Astrocyte of the hippocampus (primary cell): ENCODE measurements around the gene DIPK1A.
A peak's percentile ranks its signal among the peaks of the same experiment; 100 is the strongest.
"Not testable (repeated sequence)": the region's sequence is repeated elsewhere in the genome, so short reads cannot be mapped to it uniquely, and the experiment has no call there.

Experiments used
- DNase-seq: peaks from one replicate; pipeline ENCODE4 v3.0.0; 2011; ENCODE audit warnings: low read depth, low spot score

DIPK1A gene

DNA sequence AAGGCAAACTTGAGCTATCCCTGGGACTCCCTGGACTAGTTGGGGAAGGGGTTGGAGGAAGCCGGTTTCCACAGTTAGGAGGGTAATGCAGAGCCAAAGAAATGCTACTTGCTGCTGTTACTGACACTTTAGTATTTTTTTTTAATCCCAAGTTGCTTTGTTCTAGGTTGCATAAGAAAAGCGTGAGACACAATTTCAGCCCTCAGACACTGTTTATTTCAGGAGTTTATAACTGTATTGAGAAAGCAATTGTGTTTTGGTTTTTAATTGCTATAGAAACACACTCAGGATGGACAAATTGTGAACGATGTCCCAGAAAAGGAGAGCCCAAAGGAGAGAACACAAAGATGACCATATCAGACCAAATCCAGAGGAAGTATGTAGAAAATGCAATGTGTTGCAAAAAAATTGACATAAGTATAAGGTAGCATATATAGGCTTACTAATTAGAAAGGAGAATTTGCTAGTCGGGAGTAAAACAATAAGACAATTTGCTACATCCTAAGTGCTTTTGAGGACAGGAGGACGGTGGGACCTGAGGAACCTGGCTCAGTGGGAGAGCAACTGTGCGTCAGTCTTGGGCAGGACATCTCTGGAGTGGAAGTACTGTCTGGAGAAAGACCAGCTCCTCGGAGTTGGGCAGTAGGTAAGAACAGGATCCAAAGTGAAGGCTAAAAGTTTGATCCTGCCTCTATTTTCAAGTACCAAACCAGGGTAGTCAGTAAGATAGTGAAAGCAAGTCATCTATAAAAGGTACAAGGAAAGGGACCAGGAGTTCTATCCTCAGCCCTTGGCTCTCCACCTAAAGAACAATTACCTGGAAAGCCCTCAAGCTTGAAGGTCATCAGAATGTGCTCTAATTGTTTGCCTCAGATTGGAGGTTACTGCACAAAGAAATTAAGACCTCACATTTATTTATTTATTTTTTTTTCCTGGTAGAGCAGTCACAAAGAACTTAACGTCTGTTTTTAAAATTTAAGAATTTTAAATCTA, 39.9 kb downstream of the DIPK1A start:
- no peak for DNase-seq

DNA sequence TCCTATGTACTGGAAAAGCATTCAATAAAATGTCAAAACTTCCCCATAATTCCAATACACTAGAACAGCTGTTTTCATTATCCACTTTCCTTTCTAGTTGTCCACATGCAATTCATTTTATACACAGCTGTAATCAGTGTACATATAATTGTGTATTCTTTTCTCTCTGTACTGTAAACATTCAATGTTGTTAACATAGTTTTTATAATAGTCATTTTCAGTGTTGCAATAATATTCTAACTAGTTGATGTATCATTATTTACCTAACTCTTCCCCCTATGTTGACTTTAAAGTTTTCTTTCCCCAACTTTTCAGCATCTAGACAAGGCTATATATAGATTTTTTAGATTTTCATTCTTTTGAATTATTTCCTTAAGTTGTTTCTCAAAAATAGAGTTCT, 44.4 kb downstream of the DIPK1A start:
- no peak for DNase-seq

DNA sequence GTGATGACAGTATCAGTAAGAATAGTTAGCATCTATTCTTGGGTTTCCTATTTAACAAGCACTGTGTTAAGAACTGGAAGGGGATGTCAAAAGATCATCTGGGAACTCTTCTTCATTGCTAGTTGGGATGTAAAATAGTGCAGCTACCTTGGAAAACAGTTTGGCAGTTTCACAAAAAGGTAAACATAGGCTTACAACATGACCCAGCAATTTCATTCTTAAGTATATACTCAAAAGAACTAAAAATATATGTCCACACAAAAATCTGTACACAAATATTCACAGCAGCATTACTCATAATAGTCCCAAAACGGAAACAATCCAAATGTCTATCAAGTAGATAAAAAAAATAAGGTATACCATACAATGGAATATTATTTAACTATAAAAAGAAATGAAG, 45.7 kb downstream of the DIPK1A start:
- DNase-seq: no peak

DNA sequence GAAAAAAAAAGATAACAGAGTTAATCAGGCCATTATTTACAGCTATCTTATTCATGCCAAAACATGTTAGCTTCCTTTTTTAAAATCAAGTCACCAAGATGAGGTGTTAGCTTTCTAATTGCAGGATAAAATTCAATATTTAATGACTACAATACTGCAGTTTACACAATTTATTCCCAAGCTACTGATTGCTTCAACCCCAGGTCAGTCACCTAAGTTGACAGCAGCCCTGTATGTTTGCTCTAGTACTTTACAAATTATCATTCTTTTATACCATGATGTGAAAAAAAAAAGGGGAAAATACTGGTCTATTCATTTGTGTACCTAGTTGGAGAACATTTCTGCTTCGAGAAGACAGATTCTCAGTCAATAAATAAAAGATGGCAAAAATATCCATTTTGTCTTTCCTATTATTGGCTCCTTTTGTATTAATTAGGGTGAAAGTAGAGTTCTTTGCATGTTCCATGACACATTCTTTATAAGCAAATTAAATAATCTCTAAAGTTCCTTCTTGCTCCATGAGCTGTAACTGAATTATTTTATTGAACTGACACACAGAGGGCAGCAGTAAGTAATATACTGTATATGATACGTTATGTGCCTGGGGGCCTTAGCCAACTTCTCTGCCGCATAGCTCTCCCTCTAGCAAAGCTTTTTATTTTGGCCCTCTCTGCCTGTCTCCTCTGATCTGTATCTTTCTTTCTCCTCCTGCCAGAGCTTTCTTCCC, 48.0 kb downstream of the DIPK1A start:
- DNase-seq: no peak

DNA sequence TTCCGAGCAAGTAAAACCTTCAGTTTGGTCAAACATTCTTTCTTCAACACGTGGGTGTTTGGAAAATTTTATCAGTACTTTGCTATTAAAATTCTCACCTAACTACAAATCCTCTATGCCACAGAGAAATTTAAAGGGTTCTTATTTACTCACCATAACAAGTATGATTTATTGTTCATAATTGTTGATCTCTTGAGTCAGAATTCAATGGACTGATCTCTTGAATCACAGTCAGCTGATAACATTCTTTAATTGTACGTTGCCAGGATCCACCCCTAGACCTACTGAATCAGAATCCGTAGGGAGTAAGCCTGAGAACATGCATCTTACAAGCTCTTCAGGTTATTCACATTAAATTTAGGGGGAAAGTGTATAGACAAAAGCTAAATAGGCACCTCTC, 51.2 kb downstream of the DIPK1A start:
- DNase-seq: no peak

DNA sequence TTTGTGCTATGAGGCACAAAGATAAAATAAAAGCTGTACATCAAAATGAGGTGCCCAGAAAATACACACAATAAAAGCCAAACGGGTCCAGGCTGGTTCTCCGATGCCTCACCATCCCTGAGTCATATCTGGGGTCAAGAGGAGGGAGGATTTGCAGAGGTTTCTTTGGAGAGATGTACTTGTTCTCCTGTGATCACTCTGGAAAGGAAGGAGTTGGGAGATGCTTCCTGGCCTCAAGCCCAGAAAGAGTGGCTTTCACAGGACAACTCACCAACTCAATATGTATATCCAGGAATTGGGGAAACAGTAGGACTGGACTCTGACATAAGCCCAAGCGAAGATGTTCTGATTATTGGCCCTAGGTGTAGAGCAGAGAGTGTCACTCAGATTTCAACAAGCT, 51.9 kb downstream of the DIPK1A start:
- peak; percentile 68 for DNase-seq

DNA sequence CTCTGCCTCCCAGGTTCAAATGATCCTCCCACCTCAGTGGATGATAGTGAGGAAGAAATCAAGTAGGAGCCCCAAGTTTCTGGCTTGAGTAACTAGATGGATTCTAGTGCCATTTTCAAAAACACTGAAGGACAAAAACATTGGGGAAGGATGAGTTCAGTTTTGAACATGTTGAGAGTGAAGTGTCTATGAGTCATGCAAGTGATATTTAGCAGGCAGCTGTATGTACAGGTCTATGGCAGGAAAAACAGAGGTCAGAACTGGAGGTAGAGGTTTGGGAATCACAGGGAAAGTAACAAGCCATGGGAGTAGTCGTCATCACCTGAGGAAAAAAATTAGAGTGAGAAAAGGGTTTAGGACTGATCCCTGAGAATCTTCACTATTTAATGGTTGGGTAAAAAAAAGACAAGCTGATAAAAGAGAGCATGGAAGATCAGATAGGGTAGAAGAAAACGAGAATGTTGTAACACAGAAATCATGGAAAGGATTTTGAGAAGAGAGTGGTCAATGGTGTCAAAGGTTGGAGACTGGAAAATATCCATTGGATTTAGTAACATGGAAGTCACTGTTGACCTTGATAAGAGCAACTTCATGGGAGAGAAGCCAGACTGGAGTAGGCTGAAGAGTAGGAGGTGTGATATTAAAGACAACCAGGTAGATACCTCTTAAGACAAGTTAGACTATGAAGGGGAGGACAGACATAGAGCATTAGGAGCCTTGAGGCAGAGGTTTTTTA, 53.1 kb downstream of the DIPK1A start:
- peak; percentile 8 for DNase-seq

DNA sequence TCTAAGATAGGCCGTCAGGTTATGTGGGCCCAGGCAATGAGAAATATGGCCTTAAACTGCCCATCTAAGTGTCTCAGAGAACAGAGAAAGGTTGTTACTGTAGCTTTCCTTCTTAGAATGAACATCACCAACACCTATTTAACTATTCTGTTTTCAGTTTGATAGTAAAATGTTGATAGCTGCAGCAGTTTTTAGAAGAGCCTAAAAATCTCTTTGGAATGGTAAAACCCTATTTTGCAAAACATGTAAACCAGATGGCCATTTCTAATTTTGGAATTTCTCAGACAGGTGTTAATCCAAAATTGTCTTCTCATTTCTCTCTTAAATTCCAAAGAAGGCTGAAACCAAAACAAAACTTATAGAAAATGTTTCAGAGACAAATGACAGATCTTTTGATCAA, 57.5 kb downstream of the DIPK1A start:
- no peak for DNase-seq

DNA sequence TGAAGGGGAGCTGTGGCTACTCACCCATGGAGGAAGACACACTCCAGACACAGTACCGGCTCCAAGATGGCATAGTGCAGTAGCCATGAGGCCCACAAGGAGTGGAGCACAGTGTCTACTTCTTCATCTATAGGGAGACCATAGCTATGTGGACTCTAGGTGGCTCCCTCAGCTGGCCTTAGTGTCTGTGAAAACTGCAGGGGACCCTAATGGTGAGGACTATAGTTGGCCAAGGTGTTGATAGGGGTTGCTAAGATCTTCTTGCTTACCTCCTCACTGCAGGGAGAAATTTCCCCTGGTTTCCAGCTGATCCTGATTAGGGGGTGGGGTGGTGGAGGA, 58.9 kb downstream of the DIPK1A start:
- DNase-seq: no peak

DNA sequence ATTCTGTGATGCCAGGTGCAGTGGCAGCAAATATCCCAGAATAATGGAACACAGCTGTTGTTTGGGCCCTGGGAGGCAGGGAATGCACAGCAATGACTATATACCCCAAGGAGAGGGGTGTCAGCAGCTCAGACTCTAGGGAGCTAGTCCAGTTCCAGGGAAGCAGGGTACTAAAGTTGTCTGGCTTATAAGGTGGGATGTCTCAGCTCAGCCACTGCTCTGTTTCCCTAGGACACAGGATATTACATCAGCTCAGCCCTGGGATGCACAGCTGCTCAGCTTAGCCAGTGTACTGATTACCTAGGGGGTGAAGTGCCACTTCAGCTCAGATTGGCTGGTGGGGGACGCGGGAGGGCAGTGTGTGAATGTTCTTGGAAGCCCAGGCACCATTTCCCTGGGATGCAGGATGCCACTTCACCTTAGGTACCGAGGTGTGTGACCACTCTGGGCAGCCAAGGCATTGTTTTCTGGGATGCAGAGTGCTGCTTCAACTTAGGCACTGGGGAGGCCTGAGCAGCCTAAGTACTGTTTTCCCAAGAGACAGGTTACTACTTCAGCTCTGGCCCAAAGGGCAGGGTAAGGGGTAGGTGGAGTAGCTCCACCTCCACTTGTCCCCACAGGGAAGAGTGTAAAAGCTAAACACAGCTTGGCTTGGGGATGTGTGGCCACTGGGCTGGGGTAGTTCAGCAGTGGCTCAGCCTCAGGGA, 59.4 kb downstream of the DIPK1A start:
- DNase-seq: no peak

DNA sequence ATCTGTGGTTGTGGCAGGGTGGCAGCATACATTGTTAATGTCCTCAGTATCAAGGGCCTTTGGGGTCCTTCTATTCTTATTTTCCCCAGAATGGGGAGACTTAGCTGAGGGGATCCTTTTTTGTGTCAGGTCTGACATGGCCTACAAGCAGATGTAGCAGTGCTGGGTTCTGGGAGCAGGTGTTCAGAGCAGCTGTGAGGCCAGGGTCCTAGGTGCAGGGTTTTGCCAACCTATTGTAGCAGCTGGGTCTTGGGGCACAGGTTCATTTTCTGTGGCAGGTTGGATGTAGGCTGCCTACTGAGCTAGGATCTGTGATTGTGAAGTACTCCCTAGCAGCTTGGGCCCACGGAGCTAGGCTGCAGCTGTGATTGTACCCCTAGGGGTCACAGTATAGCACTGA, 60.1 kb downstream of the DIPK1A start:
- no peak for DNase-seq

DNA sequence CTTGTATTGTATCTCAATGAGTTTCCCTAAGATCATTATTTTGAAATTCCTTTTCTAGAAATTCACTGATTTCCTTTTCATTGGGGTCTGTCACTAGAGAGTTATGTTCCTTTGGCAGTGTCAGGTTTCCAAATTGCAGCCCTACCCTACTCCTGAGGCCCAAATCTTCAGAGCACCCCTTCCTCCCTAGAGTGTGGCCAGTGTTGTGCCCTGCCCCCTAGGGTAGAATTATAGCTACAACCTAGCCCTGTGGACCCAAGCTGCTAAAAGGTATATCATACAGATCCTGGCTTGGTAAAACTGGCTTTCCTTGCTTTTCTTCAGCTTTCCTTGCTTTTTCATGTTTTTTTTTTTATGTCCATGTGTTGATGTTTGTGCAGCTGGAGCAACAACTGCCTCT, 60.7 kb downstream of the DIPK1A start:
- DNase-seq: no peak

DNA sequence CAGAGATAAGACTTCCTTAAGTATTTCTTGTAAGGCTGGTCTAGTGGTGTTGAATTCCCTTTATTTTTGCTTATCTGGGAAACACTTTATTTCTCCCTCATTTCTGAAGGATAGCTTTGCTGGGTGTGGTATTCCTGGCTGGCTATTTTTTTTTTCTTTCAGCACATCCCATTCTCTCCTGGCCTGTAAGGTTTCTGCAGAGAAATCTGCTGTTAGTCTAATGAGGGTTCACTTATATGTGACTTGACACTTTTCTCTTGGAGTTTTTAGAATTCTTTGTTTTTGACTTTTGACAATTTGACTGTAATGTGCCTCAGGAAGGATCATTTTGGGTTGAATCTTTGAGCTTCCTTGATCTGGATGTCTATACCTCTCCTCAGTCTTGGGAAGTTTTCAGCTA, 61.5 kb downstream of the DIPK1A start:
- DNase-seq: no peak

DNA sequence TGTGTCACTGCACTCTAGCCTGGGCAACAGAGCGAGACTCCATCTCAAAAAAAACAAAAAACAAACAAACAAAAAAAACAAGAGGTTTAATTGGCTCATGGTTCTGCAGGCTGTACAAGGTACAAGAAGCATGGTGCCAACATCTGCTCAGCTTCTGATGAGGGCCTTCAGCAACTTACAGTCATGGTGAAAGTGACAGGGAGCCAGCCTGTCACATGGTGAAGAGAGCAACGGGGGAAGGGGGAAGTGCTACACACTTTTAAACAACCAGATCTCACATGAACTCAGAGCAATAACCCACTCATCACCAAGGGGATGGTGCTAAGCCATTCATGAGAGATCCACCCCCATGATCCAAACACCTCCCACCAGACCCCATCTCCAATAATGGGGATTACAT, 63.2 kb downstream of the DIPK1A start:
- DNase-seq: not testable (repeated sequence)

DNA sequence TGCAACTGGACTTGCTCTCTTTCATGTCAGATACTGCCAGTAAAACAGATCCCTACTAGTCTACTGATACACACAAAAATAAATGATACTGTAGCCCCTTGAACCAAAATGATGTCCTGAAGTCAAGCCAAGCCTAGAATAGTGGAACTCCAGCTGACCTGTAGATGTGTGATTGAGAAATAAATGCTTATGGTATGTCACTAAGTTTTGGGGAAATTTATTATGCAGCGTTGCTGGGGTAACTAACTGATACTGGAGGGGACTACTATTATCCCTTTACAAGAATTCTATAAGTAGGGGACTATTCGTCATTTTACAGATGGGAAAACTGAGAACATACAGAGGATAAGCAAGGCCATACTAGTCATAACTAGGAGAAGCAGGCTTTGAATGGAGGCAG, 73.8 kb downstream of the DIPK1A start:
- DNase-seq: no peak

DNA sequence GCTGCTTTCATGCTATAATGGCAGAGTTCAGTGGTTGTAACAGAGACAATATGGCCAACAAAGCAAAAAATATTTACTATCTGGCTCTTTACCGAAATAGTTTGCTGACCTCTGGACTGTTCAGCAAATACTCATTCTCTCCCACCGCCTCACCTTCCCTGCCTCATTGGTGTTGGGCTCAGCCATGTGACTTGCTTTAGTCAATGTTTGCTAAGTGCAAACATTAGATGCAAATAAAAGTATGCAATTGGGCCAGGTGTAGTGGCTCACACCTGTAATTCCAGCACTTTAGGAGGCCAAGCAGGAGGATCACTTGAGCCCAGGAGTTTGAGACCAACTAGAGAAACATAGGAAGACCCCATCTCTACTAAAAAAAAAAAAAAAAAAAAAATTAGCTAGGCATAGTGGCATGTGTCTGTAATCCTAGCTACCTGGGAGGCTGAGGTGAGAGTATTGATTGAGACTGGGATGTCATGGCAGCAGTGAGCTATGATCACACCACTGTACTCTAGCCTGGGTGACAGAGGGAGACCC, 74.3 kb downstream of the DIPK1A start:
- no peak for DNase-seq

DNA sequence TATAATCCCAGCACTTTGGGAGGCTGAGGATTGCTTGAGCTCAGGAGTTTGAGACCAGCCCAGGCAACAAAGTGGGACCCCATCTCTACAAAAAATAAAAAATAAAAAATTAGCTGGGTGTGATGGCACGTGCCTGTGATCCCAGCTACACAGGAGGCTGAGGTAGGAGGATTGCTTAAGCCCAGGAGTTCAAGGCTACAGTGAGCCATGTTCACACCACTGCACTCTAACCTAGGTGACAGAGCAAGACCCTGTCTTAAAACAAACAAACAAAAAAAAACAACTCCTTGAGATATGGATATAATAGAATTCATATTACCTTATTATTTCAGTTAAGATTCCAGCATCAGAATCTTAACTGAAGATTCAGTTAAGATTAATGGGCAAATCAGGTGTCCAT, 77.1 kb downstream of the DIPK1A start:
- no peak for DNase-seq

DNA sequence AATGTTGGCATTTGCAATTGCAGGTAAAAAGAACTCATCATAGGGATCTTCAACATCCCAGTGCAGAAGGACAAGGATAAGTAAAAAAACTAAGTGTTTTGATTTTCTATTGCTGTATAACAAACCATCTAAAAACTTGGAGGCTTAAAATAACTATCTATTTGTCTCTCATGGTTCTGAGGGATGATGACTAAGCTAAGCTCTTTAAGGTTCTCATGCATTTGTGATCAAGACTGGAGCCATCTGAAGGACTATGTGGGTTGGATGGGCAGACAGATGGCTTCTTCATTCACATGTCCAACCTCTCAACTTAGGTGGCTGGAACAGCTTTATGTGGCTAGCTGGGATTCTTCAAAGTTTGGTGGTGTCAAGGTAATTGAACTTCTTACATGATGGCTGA, 78.0 kb downstream of the DIPK1A start:
- DNase-seq: no peak

DNA sequence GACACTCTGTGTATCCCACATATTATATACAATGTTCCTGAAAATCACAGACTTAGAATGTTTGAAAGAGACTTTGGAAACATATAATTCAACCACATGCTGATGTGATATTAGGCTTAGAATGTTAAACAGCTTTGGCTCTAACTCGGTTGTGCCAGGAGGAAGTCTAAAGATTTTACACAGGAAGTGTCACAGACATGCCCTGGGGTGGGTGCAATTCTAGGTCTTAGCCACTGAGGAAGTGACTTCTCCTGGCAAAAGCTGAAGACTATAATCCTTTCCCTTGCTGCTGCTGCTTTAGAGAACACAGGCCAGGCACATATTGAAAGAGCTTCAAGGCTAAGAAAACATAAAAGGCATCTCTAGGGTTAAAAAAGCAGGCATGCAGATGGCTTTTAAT, 78.4 kb downstream of the DIPK1A start:
- DNase-seq: no peak

DNA sequence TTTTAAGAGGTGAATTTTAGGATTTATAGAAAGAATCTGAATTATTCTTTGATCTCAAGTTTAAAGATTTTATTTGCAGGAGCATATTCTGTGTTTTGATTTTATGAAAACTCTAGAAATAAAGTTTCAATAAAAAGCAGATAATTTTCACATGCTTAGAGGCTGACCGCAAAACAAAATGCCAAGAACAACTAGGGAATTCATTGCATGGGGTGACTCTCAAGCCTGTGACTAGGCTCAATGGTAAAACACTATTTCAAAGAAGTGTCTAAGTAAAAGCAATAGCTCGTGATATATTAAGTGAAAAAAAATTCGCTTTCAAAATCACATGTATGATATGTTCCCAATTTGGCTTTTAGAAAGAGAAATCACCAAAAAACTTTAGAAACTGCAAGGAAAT, 79.9 kb downstream of the DIPK1A start:
- no peak for DNase-seq

DNA sequence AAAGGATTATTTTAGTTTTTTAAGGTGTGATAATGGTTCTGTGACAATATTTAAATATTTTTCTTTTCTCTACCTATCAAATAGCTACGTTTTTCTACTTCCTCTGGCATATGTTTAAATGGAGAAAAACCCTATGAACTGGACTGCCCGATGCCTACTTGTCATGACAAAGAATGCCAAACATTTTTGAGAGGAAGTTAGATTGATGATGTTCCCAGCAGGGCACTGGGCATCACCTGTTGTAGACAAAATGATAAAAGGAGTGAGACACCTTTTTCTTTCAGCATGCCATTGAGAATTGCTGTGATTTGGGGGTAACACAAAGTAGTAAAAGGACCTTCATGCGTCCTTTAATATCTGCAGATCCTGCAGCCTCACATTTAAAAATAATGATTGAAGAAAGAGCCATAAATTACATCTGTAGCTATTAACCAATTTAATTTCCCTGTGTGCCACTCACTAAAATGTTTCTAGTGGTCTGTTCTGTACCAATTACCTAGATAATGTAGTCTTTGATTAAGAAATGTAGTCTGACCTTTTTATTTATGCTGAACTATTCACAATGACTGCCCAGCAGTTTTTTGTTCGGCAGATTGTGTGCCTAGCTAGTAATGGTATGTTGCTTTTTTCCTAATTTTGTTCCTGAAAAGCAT, 81.8 kb downstream of the DIPK1A start:
- no peak for DNase-seq
